Tibial artery (tissue), 4 donors: Measurements from ENCODE around the gene SELENOH.
"Not testable (repeated sequence)": the region's sequence is repeated elsewhere in the genome, so short reads cannot be mapped to it uniquely, and the experiment has no call there.

Source experiments
- DNase-seq, 2 donors: peaks; one replicate each; pipeline ENCODE4 v3.0.0-alpha.2; 2019
- H3K27ac ChIP-seq, 2 donors: fragments of 200-600 bp; sonication (generic) in 1 of 2; 1 replicate in 1 of 2; 2 replicates in 1 of 2; pipeline ENCODE4 v1.5.1; 2018 to 2019; ENCODE audit warnings: mild to moderate bottlenecking in 1 of 2
- H3K27me3 ChIP-seq, 2 donors: fragments of 200-600 bp; sonication (generic) in 1 of 2; one replicate each; pipeline versions ENCODE4 v1.5.1 to v1.6.0; 2016 to 2019
- H3K36me3 ChIP-seq, 3 donors: fragments of 200-600 bp; sonication (generic) in 2 of 3; one replicate each; pipeline ENCODE4 v1.5.1; 2016 to 2019; ENCODE audit warnings: mild to moderate bottlenecking in 2 of 3
- H3K4me1 ChIP-seq, 4 donors: fragments of 200-600 bp; sonication (generic) in 2 of 4; 1 replicate in 3 of 4; 2 replicates in 1 of 4; pipeline ENCODE4 v1.5.1; 2016 to 2019
- H3K4me3 ChIP-seq, 2 donors: fragments of 200-600 bp; sonication (generic) in 1 of 2; 1 replicate in 1 of 2; 2 replicates in 1 of 2; pipeline ENCODE4 v1.5.1; 2018 to 2019; ENCODE audit warnings: mild to moderate bottlenecking in 2 of 2
- H3K9me3 ChIP-seq, 3 donors: fragments of 200-600 bp; sonication (generic) in 1 of 3; one replicate each; pipeline ENCODE4 v1.5.1; 2016 to 2019
- intact Hi-C: fragments of 100-400 bp; cut with DNase I; formaldehyde crosslinking; loops from one replicate; pipeline ENCODE4 v1.15.0; 2023; ENCODE audit warnings: low total_unique reads
- TF ChIP-seq, protein P1 (sequence below), 2 experiments: fragments of 200-600 bp in 1 of 2; fragments of 450-650 bp in 1 of 2; IDR thresholded peaks; one replicate each; pipeline ENCODE4 v1.5.1; 2017 to 2019; ENCODE audit warnings: antibody characterized with exemption in 2 of 2, mild to moderate bottlenecking in 1 of 2, moderate library complexity in 1 of 2

SELENOH gene

GRCh38 chr11:57713835-57714234, 27.5 kb upstream of the SELENOH start:
- peaks cover 0 to 4% (median 0%) of the 10 kb centered on the region in 3 donors for H3K36me3 ChIP-seq
- peak overlapping the region; percentile 88 to 93 for H3K4me3 ChIP-seq
- intact Hi-C loops: loop anchor here (10.0 kb wide), 1 partner anchor 49 kb away; the partner anchor contains the start of gene ZDHHC5
- H3K27ac ChIP-seq: no peak overlapping the region
- no peaks in the 10 kb centered on the region for H3K27me3 ChIP-seq
- no peak for DNase-seq
- TF ChIP-seq, protein P1, sequence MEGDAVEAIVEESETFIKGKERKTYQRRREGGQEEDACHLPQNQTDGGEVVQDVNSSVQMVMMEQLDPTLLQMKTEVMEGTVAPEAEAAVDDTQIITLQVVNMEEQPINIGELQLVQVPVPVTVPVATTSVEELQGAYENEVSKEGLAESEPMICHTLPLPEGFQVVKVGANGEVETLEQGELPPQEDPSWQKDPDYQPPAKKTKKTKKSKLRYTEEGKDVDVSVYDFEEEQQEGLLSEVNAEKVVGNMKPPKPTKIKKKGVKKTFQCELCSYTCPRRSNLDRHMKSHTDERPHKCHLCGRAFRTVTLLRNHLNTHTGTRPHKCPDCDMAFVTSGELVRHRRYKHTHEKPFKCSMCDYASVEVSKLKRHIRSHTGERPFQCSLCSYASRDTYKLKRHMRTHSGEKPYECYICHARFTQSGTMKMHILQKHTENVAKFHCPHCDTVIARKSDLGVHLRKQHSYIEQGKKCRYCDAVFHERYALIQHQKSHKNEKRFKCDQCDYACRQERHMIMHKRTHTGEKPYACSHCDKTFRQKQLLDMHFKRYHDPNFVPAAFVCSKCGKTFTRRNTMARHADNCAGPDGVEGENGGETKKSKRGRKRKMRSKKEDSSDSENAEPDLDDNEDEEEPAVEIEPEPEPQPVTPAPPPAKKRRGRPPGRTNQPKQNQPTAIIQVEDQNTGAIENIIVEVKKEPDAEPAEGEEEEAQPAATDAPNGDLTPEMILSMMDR (IDR thresholded peaks at IDR 0.05): no peak
- peaks cover 0 to 43% (median 30%) of the 10 kb centered on the region in 4 donors for H3K4me1 ChIP-seq
- H3K9me3 ChIP-seq: no peaks in the 10 kb centered on the region

DNA sequence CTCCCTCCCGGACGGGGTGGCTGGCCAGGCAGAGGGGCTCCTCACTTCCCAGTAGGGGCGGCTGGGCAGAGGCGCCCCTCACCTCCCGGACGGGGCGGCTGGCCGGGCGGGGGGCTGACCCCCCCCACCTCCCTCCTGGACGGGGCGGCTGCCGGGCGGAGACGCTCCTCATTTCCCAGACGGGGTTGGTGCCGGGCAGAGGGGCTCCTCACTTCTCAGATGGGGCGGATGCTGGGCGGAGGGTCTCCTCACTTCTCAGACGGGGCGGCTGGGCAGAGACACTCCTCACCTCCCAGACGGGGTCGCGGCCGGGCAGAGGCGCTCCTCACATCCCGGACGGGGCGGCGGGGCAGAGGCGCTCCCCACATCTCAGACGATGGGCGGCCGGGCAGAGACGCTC, 24.6 kb upstream of the SELENOH start:
- intact Hi-C loops: loop anchor here (10.0 kb wide), 1 partner anchor 52 kb away; the partner anchor contains the start of gene ZDHHC5
- peaks cover 0 to 24% (median 17%) of the 10 kb centered on the region in 4 donors for H3K4me1 ChIP-seq
- not testable (repeated sequence) for H3K9me3 ChIP-seq, DNase-seq, H3K27ac ChIP-seq, H3K27me3 ChIP-seq, H3K36me3 ChIP-seq, H3K4me3 ChIP-seq

DNA sequence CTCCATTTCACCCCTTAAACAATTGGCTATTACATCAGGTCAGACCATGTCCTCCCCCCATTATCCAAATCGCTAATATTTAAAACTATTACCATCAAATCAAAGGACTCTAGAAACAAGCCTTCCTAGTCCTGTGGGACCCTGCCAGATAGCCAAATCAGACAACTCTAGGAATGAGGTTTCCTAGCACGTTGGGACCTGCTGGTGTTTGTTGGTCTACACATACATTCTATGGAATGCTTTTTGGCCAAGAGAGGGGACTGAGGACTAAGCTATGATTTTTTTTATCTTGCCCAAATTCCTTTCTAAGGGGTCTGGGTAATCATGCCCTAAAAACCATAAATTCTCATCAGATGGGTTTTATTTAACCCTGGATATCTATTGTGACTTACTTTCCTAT, 14.1 kb upstream of the SELENOH start:
- TF ChIP-seq, protein P1 (IDR thresholded peaks at IDR 0.05): no peak
- Histone ChIP-seq H3K9me3 (no peaks in the 10 kb centered on the region), H3K27me3 (no peaks in the 10 kb centered on the region), H3K27ac (no peak overlapping the region), H3K36me3 (peaks cover 0 to 11% (median under 1%) of the 10 kb centered on the region in 3 donors), H3K4me1 (no peaks in the 10 kb centered on the region), H3K4me3 (no peak overlapping the region)
- DNase-seq: no peak
- intact Hi-C loops: no loop called here

DNA sequence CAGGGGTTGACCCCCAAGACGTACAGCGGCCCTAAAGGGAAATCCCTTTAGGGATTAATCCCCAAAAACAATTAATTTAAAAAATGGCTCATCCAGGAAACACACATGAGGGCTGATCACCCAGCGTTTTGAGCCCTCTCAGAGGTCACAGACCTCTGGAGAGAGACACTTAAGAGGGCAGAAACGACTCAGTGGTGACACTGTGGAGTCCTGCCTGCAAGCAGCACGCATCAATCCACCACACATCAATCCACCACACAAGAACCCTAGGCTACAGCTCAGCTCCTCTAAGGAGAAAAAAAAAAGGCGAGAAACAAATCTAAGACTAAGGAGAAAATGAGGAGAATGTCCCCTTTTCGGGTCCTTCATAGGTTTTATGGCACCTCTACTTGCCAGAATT, 12.5 kb upstream of the SELENOH start:
- Histone ChIP-seq H3K9me3 (no peaks in the 10 kb centered on the region), H3K27me3 (no peaks in the 10 kb centered on the region), H3K4me3 (no peak overlapping the region), H3K27ac (no peak overlapping the region), H3K4me1 (no peaks in the 10 kb centered on the region), H3K36me3 (peaks cover 0 to 5% (median 0%) of the 10 kb centered on the region in 3 donors)
- intact Hi-C loops: no loop called here
- no peak for DNase-seq
- TF ChIP-seq, protein P1 (IDR thresholded peaks at IDR 0.05): no peak

GRCh38 chr11:57729479-57729878, 11.8 kb upstream of the SELENOH start:
- no peak for DNase-seq
- Histone ChIP-seq H3K4me1 (no peaks in the 10 kb centered on the region), H3K36me3 (peaks cover 0 to 6% (median 2%) of the 10 kb centered on the region in 3 donors), H3K9me3 (no peaks in the 10 kb centered on the region), H3K27ac (no peak overlapping the region), H3K27me3 (no peaks in the 10 kb centered on the region), H3K4me3 (no peak overlapping the region)
- TF ChIP-seq, protein P1 (IDR thresholded peaks at IDR 0.05): no peak
- intact Hi-C loops: no loop called here

DNA sequence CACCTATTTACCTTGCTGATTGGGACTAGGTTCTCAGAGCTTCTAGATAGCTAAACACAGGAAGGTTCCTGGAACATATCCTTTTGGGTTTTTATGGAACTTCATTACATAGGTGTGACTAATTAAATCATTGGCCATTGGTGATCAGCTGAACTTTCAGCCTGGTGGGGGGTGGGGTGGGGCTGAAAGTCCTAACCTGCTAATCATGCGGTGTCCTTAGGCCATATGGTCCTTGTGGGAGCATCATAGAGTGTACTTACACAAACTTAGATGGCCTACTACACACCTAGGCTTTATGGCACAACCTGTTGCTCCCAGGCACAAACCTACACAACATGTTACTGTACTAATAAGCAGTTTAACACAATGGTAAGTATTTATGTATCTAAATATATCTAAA, 8.6 kb upstream of the SELENOH start:
- H3K9me3 ChIP-seq: no peaks in the 10 kb centered on the region
- no peak for DNase-seq
- H3K4me1 ChIP-seq: no peaks in the 10 kb centered on the region
- H3K4me3 ChIP-seq: no peak overlapping the region
- H3K27ac ChIP-seq: no peak overlapping the region
- H3K36me3 ChIP-seq: peaks cover 0 to 18% (median 6%) of the 10 kb centered on the region in 3 donors
- TF ChIP-seq, protein P1 (IDR thresholded peaks at IDR 0.05): no peak
- no peaks in the 10 kb centered on the region for H3K27me3 ChIP-seq
- intact Hi-C loops: no loop called here
